IPS-NIHi11 (cell line): ENCODE results near the gene BMP7.

Experiments used
- DNase-seq: peaks from one replicate; pipeline ENCODE4 v3.0.0; 2012; ENCODE audit warnings: mixed read lengths, low spot score

Gene BMP7

GRCh38 chr20:57147185-57147584 lies 119.3 kb downstream of the BMP7 start:
- no peak for DNase-seq

GRCh38 chr20:57146155-57146554 lies 120.3 kb downstream of the BMP7 start:
- no peak for DNase-seq

GRCh38 chr20:57145089-57145631 lies 121.3 kb downstream of the BMP7 start:
- DNase-seq = no peak

GRCh38 chr20:57143173-57143572 lies 123.3 kb downstream of the BMP7 start:
- DNase-seq = no peak

- no peak for DNase-seq
Measured at GRCh38 chr20:57142667-57143066, 123.8 kb downstream of the BMP7 start.

GRCh38 chr20:57141492-57141891 lies 124.9 kb downstream of the BMP7 start:
- DNase-seq = no peak

- no peak for DNase-seq
Measured at GRCh38 chr20:57140416-57140965, 126.0 kb downstream of the BMP7 start.

- no peak for DNase-seq
Measured at GRCh38 chr20:57139342-57140093, 126.9 kb downstream of the BMP7 start.

GRCh38 chr20:57138198-57138995 lies 128.0 kb downstream of the BMP7 start:
- DNase-seq = no peak

GRCh38 chr20:57137676-57138075 lies 128.8 kb downstream of the BMP7 start:
- no peak for DNase-seq

GRCh38 chr20:57136734-57137133 lies 129.7 kb downstream of the BMP7 start:
- no peak for DNase-seq

- no peak for DNase-seq
Measured at GRCh38 chr20:57135875-57136274, 130.6 kb downstream of the BMP7 start.

GRCh38 chr20:57134804-57135203 lies 131.6 kb downstream of the BMP7 start:
- DNase-seq = no peak

- DNase-seq = no peak
Measured at GRCh38 chr20:57133926-57134650, 132.4 kb downstream of the BMP7 start.

GRCh38 chr20:57131601-57132391 lies 134.6 kb downstream of the BMP7 start:
- DNase-seq = no peak

- no peak for DNase-seq
Measured at GRCh38 chr20:57131077-57131476, 135.4 kb downstream of the BMP7 start.

- no peak for DNase-seq
Measured at GRCh38 chr20:57130160-57130772, 136.2 kb downstream of the BMP7 start.

GRCh38 chr20:57129303-57129702 lies 137.1 kb downstream of the BMP7 start:
- no peak for DNase-seq

GRCh38 chr20:57128044-57128757 lies 138.2 kb downstream of the BMP7 start:
- DNase-seq = no peak

- no peak for DNase-seq
Measured at GRCh38 chr20:57126481-57127092, 139.9 kb downstream of the BMP7 start.
